GM21515 (cell line): ENCODE results near the gene MS4A10.
"Not testable (repeated sequence)": the region's sequence is repeated elsewhere in the genome, so short reads cannot be mapped to it uniquely, and the experiment has no call there.

Experiments
- ATAC-seq: cut with Tn5 transposase; IDR thresholded peaks from one replicate; pipeline ENCODE4 v1.9.1; 2021; ENCODE audit not compliant: unreplicated experiment

The MS4A10 gene

GRCh38 chr11:60821827-60822599, 36.9 kb downstream of the MS4A10 start:
- no peak for ATAC-seq

GRCh38 chr11:60823745-60824306, 38.7 kb downstream of the MS4A10 start:
- not testable (repeated sequence) for ATAC-seq

- no peak for ATAC-seq
Observed at GRCh38 chr11:60825118-60825517, 40.0 kb downstream of the MS4A10 start.

GRCh38 chr11:60825790-60826189, 40.7 kb downstream of the MS4A10 start:
- no peak for ATAC-seq

GRCh38 chr11:60830478-60831142, 45.5 kb downstream of the MS4A10 start:
- no peak for ATAC-seq

GRCh38 chr11:60831143-60831500, 46.0 kb downstream of the MS4A10 start:
- ATAC-seq, result peak; percentile 75

GRCh38 chr11:60831501-60832079, 46.5 kb downstream of the MS4A10 start:
- ATAC-seq, result no peak

GRCh38 chr11:60834742-60835533, 49.8 kb downstream of the MS4A10 start:
- no peak for ATAC-seq

GRCh38 chr11:60835534-60835846, 50.4 kb downstream of the MS4A10 start:
- ATAC-seq, result no peak

GRCh38 chr11:60836866-60837515, 51.9 kb downstream of the MS4A10 start:
- ATAC-seq, result no peak

- ATAC-seq, result no peak
Observed at GRCh38 chr11:60838132-60838531, 53.0 kb downstream of the MS4A10 start.

- ATAC-seq, result no peak
Observed at GRCh38 chr11:60840470-60841430, 55.6 kb downstream of the MS4A10 start.

GRCh38 chr11:60841797-60842667, 56.9 kb downstream of the MS4A10 start, which contains the start of gene CCDC86:
CCDC86 (plus strand) TSS chr11:60842113; CDS start chr11:60842125, 12 bp downstream.
- ATAC-seq, result peak; percentile 75

GRCh38 chr11:60842668-60843600, 57.8 kb downstream of the MS4A10 start:
- no peak for ATAC-seq

GRCh38 chr11:60844045-60844869, 59.1 kb downstream of the MS4A10 start:
- no peak for ATAC-seq

GRCh38 chr11:60844870-60845221, 59.7 kb downstream of the MS4A10 start:
- no peak for ATAC-seq

- ATAC-seq, result no peak
Observed at GRCh38 chr11:60845338-60845737, 60.2 kb downstream of the MS4A10 start.
